Uterus (tissue), 4 donors: ENCODE measurements around the gene GFM2. TPM values are rescaled to one million over a fixed set of nuclear protein-coding genes. Genes with fewer than 3 reads are reported as not detected.

ENCODE experiments used
- DNase-seq, 2 donors: peaks; one replicate each; pipeline ENCODE4 v3.0.0-alpha.2; 2019 to 2020
- H3K27ac ChIP-seq, 2 donors: fragments of 200-600 bp; sonication (generic); 1 replicate in 1 of 2; 2 replicates in 1 of 2; pipeline ENCODE4 v1.5.1; 2016 to 2018
- H3K27me3 ChIP-seq, 2 donors: fragments of 200-600 bp; sonication (generic); one replicate each; pipeline ENCODE4 v1.5.1; 2018 to 2019; ENCODE audit warnings: control low read depth in 1 of 2
- H3K36me3 ChIP-seq, 2 donors: fragments of 200-600 bp; sonication (generic); one replicate each; pipeline ENCODE4 v1.5.1; 2019; ENCODE audit warnings: control low read depth in 1 of 2
- H3K4me1 ChIP-seq, 2 donors: fragments of 200-600 bp; sonication (generic); one replicate each; pipeline ENCODE4 v1.5.1; 2018 to 2019; ENCODE audit warnings: control low read depth in 1 of 2
- H3K4me3 ChIP-seq, 2 donors: fragments of 200-600 bp; sonication (generic); 1 replicate in 1 of 2; 2 replicates in 1 of 2; pipeline ENCODE4 v1.5.1; 2018 to 2019; ENCODE audit warnings: mild to moderate bottlenecking in 1 of 2
- H3K9me3 ChIP-seq, 2 donors: fragments of 200-600 bp; sonication (generic); one replicate each; pipeline ENCODE4 v1.5.1; 2019; ENCODE audit warnings: control low read depth in 1 of 2
- CTCF ChIP-seq, 4 experiments: fragments of 200-600 bp in 2 of 4; fragments of 450-650 bp in 2 of 4; sonication (generic) in 2 of 4; IDR thresholded peaks; one replicate each; pipeline ENCODE4 v1.5.1; 2016 to 2019; ENCODE audit warnings: antibody characterized with exemption in 4 of 4, mild to moderate bottlenecking in 2 of 4, moderate library complexity in 1 of 4
- POLR2A ChIP-seq, 2 donors: fragments of 450-650 bp; IDR thresholded peaks; one replicate each; pipeline ENCODE4 v1.6.1; 2016; ENCODE audit warnings: antibody characterized with exemption in 2 of 2, mild to moderate bottlenecking in 1 of 2, moderate library complexity in 1 of 2
- intact Hi-C: fragments of 100-400 bp; cut with DNase I; formaldehyde crosslinking; loops from one replicate; pipeline ENCODE4 v1.15.1; 2023; ENCODE audit warnings: low total_unique reads
- total RNA-seq, 4 donors: library from RNA; depleted of rRNA in 3 of 4; stranded (reverse); fragments of >200 nt in 3 of 4; gene quantifications; one replicate each; pipeline versions ENCODE4 v1.1.0 to v1.2.4, GENCODE V29; 2014 to 2023
- donor health status: DM: yes; HTN: yes; CAD: no.

GFM2 gene
- total RNA-seq, 4 donors from 2014 or later, result 15.9 to 55.7 (median 26.6) TPM

- intact Hi-C loops, result no loop called here
- Histone ChIP-seq H3K27me3 (no peaks in the 10 kb centered on the region), H3K36me3 (no peaks in the 10 kb centered on the region), H3K4me3 (no peak overlapping the region), H3K27ac (no peak overlapping the region), H3K4me1 (no peaks in the 10 kb centered on the region), H3K9me3 (no peaks in the 10 kb centered on the region)
- TF ChIP-seq POLR2A (IDR thresholded peaks at IDR 0.05) (no peak), CTCF (IDR thresholded peaks at IDR 0.05) (no peak)
- DNase-seq, result no peak
Observed at GRCh38 chr5:74725331-74725730, 41.6 kb downstream of the GFM2 start.

- Histone ChIP-seq H3K4me3 (no peak overlapping the region), H3K36me3 (no peaks in the 10 kb centered on the region), H3K27me3 (no peaks in the 10 kb centered on the region), H3K27ac (no peak overlapping the region), H3K4me1 (no peaks in the 10 kb centered on the region), H3K9me3 (no peaks in the 10 kb centered on the region)
- intact Hi-C loops, result no loop called here
- DNase-seq, result no peak
- TF ChIP-seq POLR2A (IDR thresholded peaks at IDR 0.05) (no peak), CTCF (IDR thresholded peaks at IDR 0.05) (no peak)
Observed at GRCh38 chr5:74722271-74722670, 44.6 kb downstream of the GFM2 start.

- H3K4me3 ChIP-seq, result no peak overlapping the region
- H3K9me3 ChIP-seq, result no peaks in the 10 kb centered on the region
- no peak overlapping the region for H3K27ac ChIP-seq
- no peaks in the 10 kb centered on the region for H3K36me3 ChIP-seq
- H3K4me1 ChIP-seq, result no peaks in the 10 kb centered on the region
- TF ChIP-seq CTCF (IDR thresholded peaks at IDR 0.05) (no peak), POLR2A (IDR thresholded peaks at IDR 0.05) (no peak)
- no peak for DNase-seq
- intact Hi-C loops, result no loop called here
- no peaks in the 10 kb centered on the region for H3K27me3 ChIP-seq
Observed at GRCh38 chr5:74717596-74717995, 49.3 kb downstream of the GFM2 start.

GRCh38 chr5:74693191-74693590 lies 73.7 kb downstream of the GFM2 start:
- Histone ChIP-seq H3K9me3 (no peaks in the 10 kb centered on the region), H3K27ac (no peak overlapping the region), H3K36me3 (no peaks in the 10 kb centered on the region), H3K4me1 (no peaks in the 10 kb centered on the region), H3K27me3 (no peaks in the 10 kb centered on the region), H3K4me3 (no peak overlapping the region)
- DNase-seq, result no peak
- TF ChIP-seq CTCF (IDR thresholded peaks at IDR 0.05) (no peak), POLR2A (IDR thresholded peaks at IDR 0.05) (no peak)
- intact Hi-C loops, result no loop called here

GRCh38 chr5:74686962-74687751 lies 79.8 kb downstream of the GFM2 start:
- no peak for TF ChIP-seq POLR2A (IDR thresholded peaks at IDR 0.05)
- TF ChIP-seq CTCF (IDR thresholded peaks at IDR 0.05), result no peak
- intact Hi-C loops, result loop anchor here (5.0 kb wide), 1 partner anchor 650 kb away; the partner anchor contains the start of gene HMGCR
- H3K36me3 ChIP-seq, result no peaks in the 10 kb centered on the region
- no peaks in the 10 kb centered on the region for H3K4me1 ChIP-seq
- no peaks in the 10 kb centered on the region for H3K27me3 ChIP-seq
- no peak for DNase-seq
- no peak overlapping the region for H3K27ac ChIP-seq
- no peak overlapping the region for H3K4me3 ChIP-seq
- no peaks in the 10 kb centered on the region for H3K9me3 ChIP-seq
